HEK293T (cell line): ENCODE results near the gene BDNF.
"Not testable (repeated sequence)": the region's sequence is repeated elsewhere in the genome, so short reads cannot be mapped to it uniquely, and the experiment has no call there.

Experiments
- CTCF ChIA-PET: fragments of 350-600 bp; formaldehyde crosslinking; extraction: SDS; loops from one replicate; lab custom pipeline; 2021; ENCODE audit warnings: antibody characterized with exemption, inconsistent platforms; lab: Yijun Ruan, JAX
- POLR2A ChIA-PET: fragments of 350-600 bp; formaldehyde crosslinking; extraction: SDS; loops from one replicate; lab custom pipeline; 2020; ENCODE audit warnings: antibody characterized with exemption, inconsistent platforms; lab: Yijun Ruan, JAX
- DNase-seq: peaks from one replicate; pipeline ENCODE4 v3.0.0; 2012; ENCODE audit warnings: mixed read lengths; ENCODE audit errors: extremely low spot score
- ARNT ChIP-seq: fragments of 450-650 bp; IDR thresholded peaks from 2 replicates; pipeline ENCODE4 v1.6.1; 2017; ENCODE audit warnings: mild to moderate bottlenecking
- BHLHE40 ChIP-seq: fragments of 450-650 bp; IDR thresholded peaks from 2 replicates; pipeline ENCODE4 v1.6.1; 2016; ENCODE audit warnings: mild to moderate bottlenecking, moderate library complexity, borderline replicate concordance
- CTBP1 ChIP-seq: fragments of 450-650 bp; IDR thresholded peaks from 2 replicates; pipeline ENCODE4 v1.6.1; 2016; ENCODE audit warnings: borderline replicate concordance
- ELF4 ChIP-seq: fragments of 450-650 bp; IDR thresholded peaks from 2 replicates; pipeline ENCODE4 v1.6.1; 2017; ENCODE audit warnings: antibody characterized with exemption
- FOXA1 ChIP-seq: fragments of 450-650 bp; IDR thresholded peaks from 2 replicates; pipeline ENCODE4 v1.6.1; 2016; ENCODE audit warnings: mild to moderate bottlenecking
- FOXK2 ChIP-seq: fragments of 450-650 bp; IDR thresholded peaks from 2 replicates; pipeline ENCODE4 v1.6.1; 2016; ENCODE audit warnings: mild to moderate bottlenecking
- FOXM1 ChIP-seq: fragments of 450-650 bp; IDR thresholded peaks from 2 replicates; pipeline ENCODE4 v1.6.1; 2017; ENCODE audit warnings: mild to moderate bottlenecking, borderline replicate concordance
- HDGF ChIP-seq: fragments of 450-650 bp; IDR thresholded peaks from 2 replicates; pipeline ENCODE4 v1.6.1; 2017; ENCODE audit warnings: antibody characterized with exemption, borderline replicate concordance
- L3MBTL2 ChIP-seq: fragments of 450-650 bp; conservative IDR thresholded peaks from 2 replicates; pipeline ENCODE4 v1.6.1; 2016; ENCODE audit warnings: mild to moderate bottlenecking
- LEF1 ChIP-seq: fragments of 450-650 bp; IDR thresholded peaks from 2 replicates; pipeline ENCODE4 v1.6.1; 2017; ENCODE audit warnings: mild to moderate bottlenecking, borderline replicate concordance
- NFRKB ChIP-seq: fragments of 450-650 bp; IDR thresholded peaks from 2 replicates; pipeline ENCODE4 v1.6.1; 2016; ENCODE audit warnings: mild to moderate bottlenecking, moderate library complexity
- PKNOX1 ChIP-seq: fragments of 450-650 bp; IDR thresholded peaks from 2 replicates; pipeline ENCODE4 v1.6.1; 2016
- SP1 ChIP-seq: fragments of 450-650 bp; IDR thresholded peaks from 2 replicates; pipeline ENCODE4 v1.6.1; 2017
- SUZ12 ChIP-seq: fragments of 450-650 bp; IDR thresholded peaks from 2 replicates; pipeline ENCODE4 v1.6.1; 2016; ENCODE audit warnings: mild to moderate bottlenecking
- TARDBP ChIP-seq: fragments of 450-650 bp; IDR thresholded peaks from 2 replicates; pipeline ENCODE4 v1.6.1; 2016
- ZNF384 ChIP-seq: fragments of 450-650 bp; IDR thresholded peaks from 2 replicates; pipeline ENCODE4 v1.6.1; 2016

Gene BDNF

GRCh38 chr11:27678242-27678641, 22.0 kb downstream of the BDNF start:
- CTCF ChIA-PET = no interaction called here
- DNase-seq = no peak
- TF ChIP-seq HDGF (no peak), SUZ12 (no peak), FOXK2 (no peak), NFRKB (no peak), TARDBP (no peak), SP1 (no peak), BHLHE40 (no peak), CTBP1 (no peak), FOXA1 (no peak), PKNOX1 (no peak), ARNT (no peak), ZNF384 (no peak), FOXM1 (no peak)
- POLR2A ChIA-PET = no interaction called here

- no peak for DNase-seq
- POLR2A ChIA-PET = no interaction called here
- TF ChIP-seq LEF1 (no peak), HDGF (no peak), FOXA1 (no peak), ELF4 (no peak), SUZ12 (no peak), ZNF384 (no peak), L3MBTL2 (no peak), PKNOX1 (no peak), ARNT (no peak), FOXM1 (no peak), CTBP1 (no peak), BHLHE40 (no peak), SP1 (no peak), NFRKB (no peak), TARDBP (no peak)
- CTCF ChIA-PET = no interaction called here
These were observed 23.1 kb downstream of the BDNF start for GRCh38 chr11:27677108-27677507.

GRCh38 chr11:27673979-27674663, 26.1 kb downstream of the BDNF start:
- ChIA-PET POLR2A (no interaction called here), CTCF (no interaction called here)
- TF ChIP-seq ZNF384 (no peak), L3MBTL2 (no peak), ELF4 (no peak), FOXK2 (no peak), FOXM1 (no peak), FOXA1 (no peak), TARDBP (no peak), SP1 (no peak), SUZ12 (no peak), CTBP1 (no peak), PKNOX1 (no peak), BHLHE40 (no peak), LEF1 (no peak), HDGF (no peak), NFRKB (no peak), ARNT (no peak)
- no peak for DNase-seq

GRCh38 chr11:27672836-27673464, 27.3 kb downstream of the BDNF start:
- POLR2A ChIA-PET = no interaction called here
- CTCF ChIA-PET = no interaction called here
- DNase-seq = no peak
- TF ChIP-seq PKNOX1 (no peak), ARNT (no peak)

GRCh38 chr11:27665508-27666101, 34.6 kb downstream of the BDNF start:
- CTCF ChIA-PET, POLR2A ChIA-PET, DNase-seq: not testable (repeated sequence)

- no peak for DNase-seq
- ChIA-PET CTCF (no interaction called here), POLR2A (no interaction called here)
- TF ChIP-seq SP1 = no peak
- TF ChIP-seq L3MBTL2 = no peak
- no peak for TF ChIP-seq SUZ12
- TF ChIP-seq LEF1 = no peak
- no peak for TF ChIP-seq PKNOX1
- no peak for TF ChIP-seq ZNF384
- no peak for TF ChIP-seq NFRKB
- no peak for TF ChIP-seq HDGF
- TF ChIP-seq ARNT = no peak
- TF ChIP-seq FOXM1 = no peak
- no peak for TF ChIP-seq CTBP1
- TF ChIP-seq FOXA1 = no peak
- no peak for TF ChIP-seq ELF4
- no peak for TF ChIP-seq FOXK2
- TF ChIP-seq BHLHE40 = no peak
- TF ChIP-seq TARDBP = no peak
These were observed 36.9 kb downstream of the BDNF start for GRCh38 chr11:27663326-27663725.
